ENCODE data around the gene MTMR12.
"Not testable (repeated sequence)": the region's sequence is repeated elsewhere in the genome, so short reads cannot be mapped to it uniquely, and the experiment has no call there.

The MTMR12 gene

DNA sequence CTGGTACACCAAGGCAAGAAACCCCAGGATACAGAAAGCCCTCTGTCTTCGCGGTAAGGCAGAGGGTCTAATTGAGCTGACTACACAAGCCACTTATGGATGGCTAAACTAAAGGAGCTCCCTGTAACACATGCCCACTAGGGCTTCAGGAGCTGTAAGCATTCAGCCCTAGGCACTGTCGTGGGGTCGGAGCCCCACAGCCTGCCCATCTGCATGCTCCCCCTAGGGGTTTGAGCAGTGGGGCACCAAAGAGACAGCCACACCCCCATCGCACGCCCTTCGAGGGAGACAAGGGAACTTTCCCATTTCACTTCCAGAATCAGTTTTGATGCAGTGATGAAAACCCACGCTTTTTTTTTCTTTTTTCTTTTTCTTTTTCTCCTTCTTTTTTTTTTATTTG lies 11.0 kb upstream of the MTMR12 start:
- no peak for DNase-seq (ENCODE audit: low read depth in 2 of 2)

- DNase-seq (ENCODE audit: low read depth in 2 of 2), result no peak
Observed at GRCh38 chr5:32322882-32323281, 10.1 kb upstream of the MTMR12 start.

DNA sequence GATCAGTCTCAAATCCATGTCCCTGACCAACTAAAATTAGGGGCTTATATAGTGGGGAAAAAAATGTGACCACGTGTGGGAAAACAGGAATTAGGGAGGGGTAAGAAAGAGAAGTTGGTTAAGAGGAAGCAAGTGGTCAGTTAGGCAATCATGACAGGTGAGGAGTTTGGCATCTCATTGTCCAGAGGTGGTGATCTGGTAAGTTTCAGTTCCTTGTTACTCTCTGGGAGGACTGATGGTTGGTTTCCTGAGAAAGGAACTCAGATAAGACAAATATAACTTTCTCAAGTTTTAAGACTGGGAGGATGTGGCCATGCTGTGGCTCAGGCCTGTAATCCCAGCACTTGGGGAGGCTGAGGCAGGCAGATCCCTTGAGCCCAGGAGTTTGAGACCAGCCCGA lies 9.0 kb upstream of the MTMR12 start:
- not testable (repeated sequence) for DNase-seq (ENCODE audit: low read depth in 2 of 2)

- DNase-seq (ENCODE audit: low read depth in 2 of 2), result no peak
Observed at GRCh38 chr5:32320576-32320975, 7.8 kb upstream of the MTMR12 start.

DNA sequence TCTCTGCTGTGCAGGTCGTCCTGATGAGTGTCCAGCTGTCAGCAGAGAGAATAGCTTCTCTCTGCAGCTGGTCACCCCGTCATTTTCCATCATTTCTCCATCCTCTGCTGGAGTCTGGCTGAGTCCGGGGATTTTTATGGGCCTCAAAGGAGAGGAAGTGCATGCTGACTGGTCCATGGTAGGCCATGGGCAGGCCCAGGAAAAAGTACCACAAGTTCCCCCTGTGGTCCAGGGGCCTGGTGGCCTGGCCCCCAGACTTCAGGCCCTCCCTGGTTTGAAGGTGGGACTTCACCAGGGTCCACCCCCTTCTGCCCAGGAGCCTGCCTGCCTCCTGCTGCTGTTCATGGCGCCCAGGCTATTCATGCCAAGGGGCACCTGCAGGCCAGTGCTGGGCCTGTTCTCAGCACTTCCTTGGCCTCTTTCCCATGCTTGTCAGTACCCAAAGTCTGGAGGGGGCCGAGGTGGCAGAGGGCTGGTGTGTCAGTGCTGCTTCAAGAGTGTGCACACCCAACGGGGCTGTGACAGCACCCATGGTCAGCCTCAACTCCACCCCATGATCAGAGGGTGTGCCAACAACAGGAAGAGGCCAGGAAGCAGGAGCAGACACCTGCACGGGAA lies 7.3 kb upstream of the MTMR12 start:
- DNase-seq (ENCODE audit: low read depth in 2 of 2), result no peak

GRCh38 chr5:32319392-32319791 lies 6.7 kb upstream of the MTMR12 start:
- DNase-seq (ENCODE audit: low read depth in 2 of 2), result no peak

- no peak for DNase-seq (ENCODE audit: low read depth in 2 of 2)
Observed at GRCh38 chr5:32317041-32317440, 4.3 kb upstream of the MTMR12 start.

- DNase-seq (ENCODE audit: low read depth in 2 of 2), result no peak
Observed at GRCh38 chr5:32315221-32316014, 2.7 kb upstream of the MTMR12 start.

- DNase-seq (ENCODE audit: low read depth in 2 of 2), result no peak
Observed at GRCh38 chr5:32314658-32315057, 1.9 kb upstream of the MTMR12 start.

GRCh38 chr5:32314152-32314488 lies 1.4 kb upstream of the MTMR12 start:
- DNase-seq (ENCODE audit: low read depth in 2 of 2), result not testable (repeated sequence)

DNA sequence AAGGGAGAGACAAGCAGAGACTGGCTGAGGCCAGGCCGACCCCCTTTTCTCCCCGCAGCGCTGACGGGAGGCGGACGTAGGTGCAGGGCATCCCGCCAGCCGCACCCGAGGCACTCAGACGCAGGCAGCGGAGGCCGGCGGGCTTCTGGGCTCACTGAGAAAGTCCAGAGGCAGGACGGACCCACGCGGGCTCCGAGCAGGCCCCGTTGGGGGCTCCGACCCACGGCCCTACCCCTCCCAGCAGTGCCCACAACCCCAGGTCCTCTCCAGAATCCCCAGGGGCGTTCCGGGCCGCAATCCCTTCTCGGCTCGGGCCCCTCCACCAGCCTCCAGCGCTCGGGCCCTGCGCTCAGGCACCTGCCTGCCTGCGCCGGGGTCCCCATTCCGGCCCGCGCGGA lies 543 bp downstream of the MTMR12 start:
- DNase-seq (ENCODE audit: low read depth in 2 of 2), result peak in 1 of 2 donors; percentile 29

DNA sequence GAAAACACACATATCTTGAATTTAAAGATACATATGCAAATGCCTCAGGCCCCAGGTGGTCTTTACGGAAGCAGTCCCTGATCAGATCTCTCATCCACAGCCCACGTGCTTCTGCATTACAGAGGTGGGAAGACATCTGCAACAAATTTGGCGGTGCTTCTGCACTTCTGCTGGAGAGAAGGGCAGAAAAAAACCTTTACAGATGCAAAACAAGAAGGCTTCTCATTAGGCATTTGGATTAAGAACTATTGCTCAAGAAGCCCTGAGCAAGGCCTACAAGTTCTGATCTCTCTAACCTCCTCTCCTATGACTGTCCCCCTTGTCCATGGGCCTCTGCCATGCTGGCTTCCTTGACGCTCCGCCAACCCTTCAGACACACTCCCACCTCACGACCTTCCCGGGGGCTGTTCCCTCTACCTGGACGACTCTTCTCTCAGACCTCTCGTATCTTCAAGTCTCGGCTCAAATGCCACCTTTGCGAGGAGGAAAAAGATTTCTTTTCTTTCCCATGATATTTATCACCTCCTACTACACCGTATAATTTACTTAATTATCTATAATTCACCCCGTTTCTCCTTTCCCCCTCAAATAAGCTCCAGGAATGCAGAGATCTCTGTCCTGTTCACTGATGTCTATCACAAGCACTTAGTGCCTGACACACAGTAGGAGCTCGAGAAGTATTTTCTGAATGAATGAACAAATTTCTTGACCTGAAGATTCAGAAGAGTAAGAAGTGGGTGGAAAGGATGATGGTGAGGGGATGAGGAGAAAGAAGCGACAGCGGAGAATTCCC lies 1.1 kb downstream of the MTMR12 start:
- DNase-seq (ENCODE audit: low read depth in 2 of 2), result no peak

DNA sequence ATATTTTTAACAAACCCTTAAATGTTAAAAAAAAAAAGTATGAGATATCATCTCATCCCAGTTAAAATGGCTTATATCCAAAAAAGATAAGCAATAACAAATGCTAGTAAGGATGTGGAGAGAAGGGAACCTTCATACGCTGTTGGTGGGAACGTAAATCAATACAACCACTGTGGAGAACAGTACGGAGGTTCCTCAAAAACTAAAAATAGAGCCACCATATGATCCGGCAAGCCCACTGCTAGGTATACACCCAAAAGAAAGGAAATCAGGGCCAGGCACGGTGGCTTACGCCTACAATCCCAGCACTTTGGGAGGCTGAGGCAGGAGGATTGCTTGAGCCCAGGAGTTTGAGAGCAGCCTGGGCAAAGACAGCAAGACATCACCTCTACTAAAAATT lies 3.0 kb downstream of the MTMR12 start:
- DNase-seq (ENCODE audit: low read depth in 2 of 2), result no peak

DNA sequence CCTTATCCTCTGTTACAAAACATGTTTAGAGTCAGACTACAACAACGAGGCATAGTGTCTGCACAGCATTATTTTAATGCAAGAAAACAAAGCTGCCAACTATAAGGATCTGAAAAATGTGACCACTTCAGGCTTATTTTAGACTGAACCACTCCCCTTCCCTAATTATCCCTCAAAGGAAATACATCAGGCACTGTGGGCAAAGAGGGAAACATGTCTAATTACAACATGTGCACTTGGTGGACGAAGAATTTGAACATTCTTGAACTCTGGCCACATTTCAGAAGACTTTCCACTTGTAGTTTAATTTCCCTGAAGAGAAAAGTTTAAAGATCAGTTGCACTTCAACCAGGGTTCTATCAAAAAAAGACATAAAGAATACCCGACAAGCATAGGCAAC lies 3.8 kb downstream of the MTMR12 start:
- no peak for DNase-seq (ENCODE audit: low read depth in 2 of 2)

DNA sequence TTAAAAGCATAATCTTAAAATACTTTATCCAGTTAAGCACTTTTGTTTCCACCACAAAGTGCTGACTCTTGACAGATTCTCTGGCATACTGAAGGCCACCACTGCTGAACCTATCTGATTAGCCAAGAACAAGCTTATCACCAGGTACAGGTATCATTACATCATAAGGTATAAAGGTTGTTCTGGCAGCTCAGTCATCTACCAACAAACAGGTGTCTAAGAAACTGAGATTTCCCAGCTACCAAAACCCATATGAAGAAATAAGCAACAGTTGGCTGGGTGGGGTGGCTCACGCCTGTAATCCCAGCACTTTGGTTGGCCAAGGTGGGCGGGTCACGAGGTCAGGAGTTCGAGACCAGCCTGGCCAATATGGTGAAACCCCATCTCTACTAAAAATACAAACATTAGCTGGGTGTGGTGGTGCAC lies 5.0 kb downstream of the MTMR12 start:
- no peak for DNase-seq (ENCODE audit: low read depth in 2 of 2)

DNA sequence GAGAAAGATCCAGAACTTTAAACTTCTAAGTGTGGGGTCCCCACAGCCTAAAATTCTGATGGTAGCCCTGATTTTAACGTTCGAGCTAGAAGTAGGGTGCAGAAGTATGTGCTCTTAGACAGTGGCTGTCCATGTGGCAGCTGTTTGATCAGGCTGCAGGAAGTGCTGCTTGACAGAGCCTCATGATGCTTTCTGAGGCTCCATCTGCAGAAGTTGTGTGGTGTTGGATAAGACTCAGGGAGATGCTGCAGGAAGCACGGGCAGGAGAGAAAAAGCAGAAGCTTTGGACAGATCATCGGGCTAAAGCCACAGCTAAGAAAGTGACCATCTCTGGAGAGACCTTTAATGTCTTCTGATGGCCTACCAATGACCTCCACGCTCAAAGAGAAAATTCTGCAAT lies 8.1 kb downstream of the MTMR12 start:
- no peak for DNase-seq (ENCODE audit: low read depth in 2 of 2)

- DNase-seq (ENCODE audit: low read depth in 2 of 2), result no peak
Observed at GRCh38 chr5:32303755-32304120, 9.0 kb downstream of the MTMR12 start.

DNA sequence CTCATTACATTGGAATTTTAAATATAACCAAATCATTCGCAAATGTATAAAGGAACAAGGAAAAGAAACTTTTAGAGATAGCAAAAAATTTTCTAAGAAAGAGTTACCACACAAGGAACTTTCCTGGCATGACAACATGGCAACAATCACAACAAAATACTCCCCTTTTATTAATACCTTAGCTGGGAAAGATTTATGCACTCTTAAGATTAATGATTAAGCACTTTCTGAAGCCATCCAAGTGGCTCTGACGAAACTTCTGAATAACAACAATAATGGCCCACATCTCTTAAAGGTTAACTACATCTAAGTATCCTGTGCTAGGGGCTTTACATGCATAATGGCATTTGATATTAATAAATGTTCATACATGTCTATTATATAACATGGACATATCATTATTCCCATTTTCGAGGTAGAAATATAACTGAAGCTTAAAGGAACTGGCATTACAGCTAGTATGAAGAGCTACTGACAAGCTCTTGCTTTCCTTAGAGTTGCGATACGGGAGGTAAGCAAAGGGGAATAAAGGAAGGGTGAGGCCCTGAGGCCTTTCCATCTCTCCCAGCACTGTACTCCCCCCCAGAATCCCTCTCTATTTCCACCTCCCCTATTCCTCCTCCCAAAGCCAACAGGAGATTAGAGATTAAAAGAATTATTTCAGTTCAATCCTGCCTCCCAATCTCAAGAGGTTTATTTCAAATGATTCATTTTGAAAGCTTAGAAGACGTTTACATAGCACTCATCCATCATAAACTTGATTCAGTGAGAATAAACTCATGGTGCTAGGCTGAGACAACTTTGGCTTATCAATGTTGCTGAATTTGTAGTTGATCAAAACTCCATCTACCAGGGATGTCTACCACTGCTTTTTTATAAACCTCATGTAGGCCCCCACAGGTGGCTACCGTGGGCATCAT lies 9.6 kb downstream of the MTMR12 start:
- no peak for DNase-seq (ENCODE audit: low read depth in 2 of 2)

GRCh38 chr5:32301891-32302290 lies 10.8 kb downstream of the MTMR12 start:
- no peak for DNase-seq (ENCODE audit: low read depth in 2 of 2)

DNA sequence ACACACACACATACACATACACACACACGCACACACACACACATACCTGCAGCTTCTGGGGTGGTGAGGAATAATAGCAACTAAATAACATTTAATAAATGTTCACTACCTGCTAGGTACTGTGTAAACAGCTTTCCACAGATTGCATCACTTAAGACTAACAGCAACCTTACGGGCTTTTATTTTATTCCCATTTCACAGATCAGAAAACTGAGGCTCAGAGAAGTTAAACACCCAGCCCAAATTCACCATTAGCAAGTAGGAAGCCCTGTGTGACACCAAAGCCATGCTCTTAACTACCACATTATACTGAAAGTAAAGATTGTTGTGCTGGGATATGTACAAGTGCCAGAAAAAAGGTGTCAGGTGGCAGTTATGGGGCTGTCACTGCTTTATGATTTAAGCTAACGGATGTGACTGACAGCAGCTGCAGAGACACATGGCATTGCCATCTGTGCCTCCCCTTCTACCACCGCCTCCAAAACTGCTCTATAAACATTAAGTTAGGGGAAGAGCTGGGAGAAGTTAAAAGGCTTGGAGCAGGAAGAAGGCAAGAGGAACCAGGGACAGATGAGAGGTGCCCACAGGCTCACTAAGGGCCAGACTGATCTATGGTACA lies 13.6 kb downstream of the MTMR12 start:
- no peak for DNase-seq (ENCODE audit: low read depth in 2 of 2)

DNA sequence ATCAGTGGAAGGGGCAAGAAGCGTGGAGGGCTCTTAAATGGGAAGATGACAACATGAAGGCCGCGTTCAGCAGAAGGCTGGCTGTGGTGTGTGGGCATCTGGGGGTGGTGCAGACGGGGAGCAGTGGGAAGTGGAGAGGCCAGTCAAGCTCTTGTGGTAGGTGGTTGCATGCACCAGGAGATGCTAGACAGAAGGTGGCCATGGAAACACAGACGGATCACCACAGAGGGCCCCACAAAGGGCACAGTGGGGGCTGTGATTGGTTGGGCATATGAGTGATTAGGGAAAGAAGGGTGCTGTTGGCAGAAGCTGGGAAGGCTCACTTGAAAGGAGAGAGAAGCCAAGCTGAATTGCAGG lies 14.7 kb downstream of the MTMR12 start:
- DNase-seq (ENCODE audit: low read depth in 2 of 2), result peak in 1 of 2 donors; percentile 6

Measured in stimulated activated CD4-positive, alpha-beta T cell treated with anti-CD3 and anti-CD28 coated beads, Interleukin-15, amount 100 ng/mL, for 48 hours (primary cell).